ENCODE results near the gene GSS.
"Not testable (repeated sequence)": the region's sequence is repeated elsewhere in the genome, so short reads cannot be mapped to it uniquely, and the experiment has no call there.

The GSS gene

DNA sequence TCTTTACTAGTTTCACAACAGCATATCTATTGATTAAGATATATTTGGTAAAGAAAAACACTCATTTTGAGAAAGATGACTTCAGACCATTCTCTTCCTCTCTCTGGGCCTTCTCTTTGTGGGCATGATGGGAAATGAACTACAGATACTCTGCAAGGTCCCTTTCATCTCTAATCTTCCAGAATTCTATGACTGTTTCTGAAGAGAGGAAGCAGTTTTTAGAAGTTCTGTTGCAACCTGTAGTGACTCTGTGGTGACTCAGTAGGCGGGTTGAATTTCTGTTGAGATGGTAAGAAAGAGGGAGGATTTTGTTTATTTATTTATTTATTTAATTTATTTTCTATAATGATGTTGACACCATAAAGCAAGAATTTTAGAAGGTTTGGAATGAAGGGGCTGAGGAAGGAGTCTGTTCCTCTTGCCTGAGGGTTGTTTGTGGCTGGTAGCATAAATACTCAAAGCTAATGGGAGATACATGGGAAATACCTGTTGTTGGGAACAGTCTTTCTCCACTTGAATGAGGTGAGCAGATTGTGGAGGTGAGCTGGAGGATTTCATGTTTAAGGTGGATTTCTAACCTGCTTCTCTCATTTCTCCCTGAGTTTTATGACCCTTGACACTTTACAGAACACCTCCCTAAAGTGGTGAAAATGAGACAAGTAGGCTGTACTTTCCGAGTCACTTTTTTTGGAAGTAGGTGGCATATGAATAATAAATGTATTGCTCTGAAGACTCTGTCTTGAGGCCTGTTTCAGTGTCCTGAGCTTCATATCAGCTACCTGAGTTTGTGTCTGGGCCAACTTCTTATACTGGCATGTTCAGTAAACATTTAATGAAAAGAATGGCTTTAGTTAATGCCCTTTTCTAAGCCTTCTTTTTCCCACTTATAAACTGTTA lies 64.2 kb downstream of the GSS start:
- peak; percentile 72 for DNase-seq (ENCODE audit: low read depth)
- Histone ChIP-seq H3K9ac (ENCODE audit: low read length) (no peak overlapping the region), H3K9me3 (ENCODE audit: control insufficient read depth, low read length) (no peaks in the 10 kb centered on the region), H3K4me3 (ENCODE audit: low read length) (no peak overlapping the region), H3K36me3 (ENCODE audit: control insufficient read depth, insufficient read depth, low read length, severe bottlenecking) (peaks cover 62% of the 10 kb centered on the region), H3K27me3 (replicated peaks; ENCODE audit: control insufficient read depth, insufficient read depth, low read length) (no peaks in the 10 kb centered on the region), H3K4me1 (ENCODE audit: control insufficient read depth, insufficient read depth, low read length) (peaks cover 34% of the 10 kb centered on the region)

DNA sequence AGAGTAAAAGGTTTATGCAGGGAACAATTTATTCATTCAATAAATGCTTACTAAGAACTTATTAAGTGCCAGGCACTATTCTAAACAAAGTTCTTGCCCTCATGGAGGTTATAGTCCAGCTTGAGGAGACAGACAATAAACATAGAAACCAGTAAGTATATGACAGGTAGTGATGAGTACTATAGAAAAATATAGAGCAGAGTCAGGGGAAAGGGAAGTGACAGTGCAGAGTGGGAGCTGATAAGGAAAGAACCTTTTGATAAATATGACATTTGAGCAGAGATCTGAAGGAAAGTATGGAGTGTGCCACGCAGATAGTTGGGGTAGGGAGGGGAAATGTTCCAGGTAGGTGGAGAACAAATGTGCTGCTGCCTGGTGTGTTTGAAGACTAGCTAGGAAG lies 67.1 kb downstream of the GSS start:
- no peak for DNase-seq (ENCODE audit: low read depth)
- peaks cover 64% of the 10 kb centered on the region for H3K36me3 ChIP-seq (ENCODE audit: control insufficient read depth, insufficient read depth, low read length, severe bottlenecking)
- no peak overlapping the region for H3K9ac ChIP-seq (ENCODE audit: low read length)

DNA sequence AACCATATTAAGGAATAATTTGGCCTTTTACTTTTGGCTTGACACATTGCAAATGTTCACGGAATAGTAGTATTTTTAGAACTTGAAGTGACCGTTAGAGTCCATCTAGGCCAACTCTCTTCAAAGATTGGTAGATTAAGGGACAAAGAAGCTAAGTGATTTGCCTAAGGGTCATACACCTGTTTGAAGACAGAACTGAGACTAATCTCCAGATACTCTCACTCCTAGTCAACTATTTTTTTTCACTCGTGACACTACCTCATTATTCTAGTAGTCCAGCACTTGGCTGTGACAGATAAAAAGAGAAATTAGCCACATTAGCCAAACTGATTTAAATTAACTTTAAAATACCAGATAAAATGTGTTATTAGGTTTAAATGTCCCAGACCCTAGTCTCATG lies 68.6 kb downstream of the GSS start:
- H3K27me3 ChIP-seq (replicated peaks; ENCODE audit: control insufficient read depth, insufficient read depth, low read length) = no peaks in the 10 kb centered on the region
- H3K4me3 ChIP-seq (ENCODE audit: low read length) = no peak overlapping the region
- H3K9me3 ChIP-seq (ENCODE audit: control insufficient read depth, low read length) = no peaks in the 10 kb centered on the region
- H3K9ac ChIP-seq (ENCODE audit: low read length) = no peak overlapping the region
- H3K36me3 ChIP-seq (ENCODE audit: control insufficient read depth, insufficient read depth, low read length, severe bottlenecking) = peaks cover 66% of the 10 kb centered on the region
- no peak for DNase-seq (ENCODE audit: low read depth)
- peaks cover 23% of the 10 kb centered on the region for H3K4me1 ChIP-seq (ENCODE audit: control insufficient read depth, insufficient read depth, low read length)

More for the DNA sequence above, 67.1 kb downstream of the GSS start:
- Histone ChIP-seq H3K27me3 (replicated peaks; ENCODE audit: control insufficient read depth, insufficient read depth, low read length) (no peaks in the 10 kb centered on the region), H3K4me1 (ENCODE audit: control insufficient read depth, insufficient read depth, low read length) (peaks cover 15% of the 10 kb centered on the region), H3K4me3 (ENCODE audit: low read length) (no peak overlapping the region), H3K9me3 (ENCODE audit: control insufficient read depth, low read length) (no peaks in the 10 kb centered on the region)

DNA sequence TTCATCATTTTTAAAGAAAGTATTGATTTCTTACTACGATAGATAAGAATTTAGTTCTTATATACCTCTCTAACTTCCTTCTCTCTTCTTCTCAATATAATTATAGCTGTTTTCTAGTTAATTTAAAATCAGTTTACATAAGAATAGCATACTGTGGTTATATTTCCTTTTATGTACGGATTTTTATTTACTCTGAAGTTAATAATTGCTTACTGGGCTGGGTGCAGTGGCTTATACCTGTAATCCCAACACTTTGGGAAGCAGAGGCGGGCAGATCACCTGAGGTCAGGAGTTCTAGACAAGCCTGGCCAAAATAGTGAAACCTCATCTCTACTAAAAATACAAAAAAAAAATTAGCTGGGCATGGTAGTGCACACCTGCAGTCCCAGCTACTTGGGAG lies 69.5 kb downstream of the GSS start:
- no peak for DNase-seq (ENCODE audit: low read depth)
- Histone ChIP-seq H3K36me3 (ENCODE audit: control insufficient read depth, insufficient read depth, low read length, severe bottlenecking) (peaks cover 74% of the 10 kb centered on the region), H3K9ac (ENCODE audit: low read length) (no peak overlapping the region), H3K4me3 (ENCODE audit: low read length) (no peak overlapping the region), H3K4me1 (ENCODE audit: control insufficient read depth, insufficient read depth, low read length) (peaks cover 18% of the 10 kb centered on the region), H3K27me3 (replicated peaks; ENCODE audit: control insufficient read depth, insufficient read depth, low read length) (no peaks in the 10 kb centered on the region), H3K9me3 (ENCODE audit: control insufficient read depth, low read length) (no peaks in the 10 kb centered on the region)

DNA sequence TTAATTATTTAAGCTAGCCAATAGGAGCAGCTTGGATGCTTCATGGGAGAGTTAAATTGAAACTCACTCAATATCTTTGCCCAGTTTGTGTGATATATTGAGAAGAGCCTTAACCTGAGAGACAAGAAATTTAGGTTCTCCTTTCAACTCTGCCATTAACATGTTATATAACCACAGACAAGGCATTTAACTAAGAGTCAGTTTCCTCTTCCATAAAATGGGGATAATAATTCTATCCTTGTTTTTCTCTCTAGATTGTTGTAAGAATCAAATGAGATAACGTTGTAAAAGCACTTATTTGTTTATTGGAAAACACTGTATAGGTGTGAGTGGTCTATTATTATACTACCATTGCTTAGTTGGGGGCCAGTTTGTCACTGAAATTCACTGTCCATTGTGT lies 71.3 kb downstream of the GSS start:
- DNase-seq (ENCODE audit: low read depth) = no peak
- Histone ChIP-seq H3K4me1 (ENCODE audit: control insufficient read depth, insufficient read depth, low read length) (peaks cover 20% of the 10 kb centered on the region), H3K36me3 (ENCODE audit: control insufficient read depth, insufficient read depth, low read length, severe bottlenecking) (peaks cover 69% of the 10 kb centered on the region), H3K9me3 (ENCODE audit: control insufficient read depth, low read length) (no peaks in the 10 kb centered on the region), H3K9ac (ENCODE audit: low read length) (no peak overlapping the region), H3K4me3 (ENCODE audit: low read length) (no peak overlapping the region), H3K27me3 (replicated peaks; ENCODE audit: control insufficient read depth, insufficient read depth, low read length) (no peaks in the 10 kb centered on the region)

DNA sequence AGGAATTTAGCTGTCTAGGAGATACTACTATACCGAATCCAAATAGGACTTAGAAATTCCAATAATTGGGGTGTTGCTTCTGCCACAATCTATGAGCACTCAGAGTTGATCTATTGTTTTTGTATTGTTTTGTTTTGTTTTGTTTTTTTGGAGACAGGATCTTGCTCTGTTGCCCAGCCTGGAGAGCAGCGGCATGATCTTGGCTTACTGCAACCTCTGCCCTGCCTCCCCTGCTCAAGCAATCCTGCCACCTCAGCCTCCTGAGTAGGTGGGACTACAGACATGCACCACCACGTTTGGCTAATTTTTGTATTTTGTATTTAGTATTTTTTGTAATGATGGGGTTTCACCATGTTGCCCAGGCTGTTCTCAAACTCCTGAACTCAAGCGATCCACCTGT lies 71.8 kb downstream of the GSS start:
- no peaks in the 10 kb centered on the region for H3K9me3 ChIP-seq (ENCODE audit: control insufficient read depth, low read length)

DNA sequence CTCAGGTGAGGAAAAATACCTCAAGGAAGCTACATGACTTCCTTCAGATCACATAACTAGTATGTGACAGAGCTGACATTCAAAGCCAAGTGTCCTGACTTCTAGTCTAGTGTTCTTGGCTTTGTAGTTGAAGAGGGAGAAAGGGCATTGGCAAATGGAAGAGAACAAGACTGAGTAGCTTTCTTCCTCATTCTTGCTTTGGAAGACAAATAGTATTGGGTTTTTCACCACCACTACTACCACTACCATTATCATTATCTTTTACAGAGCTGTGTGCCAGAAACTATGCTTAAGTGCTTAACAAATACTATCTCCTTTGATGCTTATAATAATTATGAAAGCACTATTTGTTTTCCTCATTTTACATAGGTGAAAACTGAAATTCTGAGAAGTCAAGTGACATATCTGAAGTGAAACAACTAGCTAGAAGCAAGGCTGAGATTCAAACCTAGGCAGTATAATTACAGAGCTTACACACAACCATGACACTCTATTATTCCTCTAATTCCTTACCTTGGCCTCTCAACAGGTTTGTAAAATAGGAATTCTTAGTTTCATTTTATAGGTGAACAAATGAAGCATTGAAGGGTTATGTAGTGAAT lies 72.4 kb downstream of the GSS start:
- no peak for DNase-seq (ENCODE audit: low read depth)
- H3K4me1 ChIP-seq (ENCODE audit: control insufficient read depth, insufficient read depth, low read length) = peaks cover 20% of the 10 kb centered on the region
- no peaks in the 10 kb centered on the region for H3K9me3 ChIP-seq (ENCODE audit: control insufficient read depth, low read length)
- H3K4me3 ChIP-seq (ENCODE audit: low read length) = peak overlapping the region; percentile 37
- peaks cover 62% of the 10 kb centered on the region for H3K36me3 ChIP-seq (ENCODE audit: control insufficient read depth, insufficient read depth, low read length, severe bottlenecking)
- no peak overlapping the region for H3K9ac ChIP-seq (ENCODE audit: low read length)
- no peaks in the 10 kb centered on the region for H3K27me3 ChIP-seq (replicated peaks; ENCODE audit: control insufficient read depth, insufficient read depth, low read length)

More for the DNA sequence above, 71.8 kb downstream of the GSS start:
- Histone ChIP-seq H3K4me3 (ENCODE audit: low read length) (peak overlapping the region; percentile 37), H3K4me1 (ENCODE audit: control insufficient read depth, insufficient read depth, low read length) (peaks cover 20% of the 10 kb centered on the region), H3K27me3 (replicated peaks; ENCODE audit: control insufficient read depth, insufficient read depth, low read length) (no peaks in the 10 kb centered on the region), H3K9ac (ENCODE audit: low read length) (no peak overlapping the region), H3K36me3 (ENCODE audit: control insufficient read depth, insufficient read depth, low read length, severe bottlenecking) (peaks cover 68% of the 10 kb centered on the region)
- no peak for DNase-seq (ENCODE audit: low read depth)

DNA sequence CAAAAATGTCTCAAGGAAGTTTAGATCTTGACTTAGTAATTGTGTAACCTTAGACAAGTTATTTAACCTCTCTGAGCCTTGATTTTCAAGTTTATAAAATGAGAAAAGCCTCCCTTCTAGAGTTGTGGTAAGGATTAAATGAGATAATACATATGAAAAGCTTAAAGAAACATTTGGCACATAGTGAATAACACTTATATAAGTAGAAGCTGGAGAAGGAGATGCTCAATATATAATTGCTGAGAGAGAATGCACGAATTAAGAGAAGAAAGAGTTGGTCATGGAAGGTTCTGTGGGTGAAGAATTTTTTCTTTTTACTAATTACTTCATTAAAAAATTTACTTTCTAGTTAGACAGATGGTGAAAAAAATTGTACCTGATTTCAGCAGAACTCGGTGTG lies 73.9 kb downstream of the GSS start:
- peaks cover 20% of the 10 kb centered on the region for H3K4me1 ChIP-seq (ENCODE audit: control insufficient read depth, insufficient read depth, low read length)
- no peaks in the 10 kb centered on the region for H3K9me3 ChIP-seq (ENCODE audit: control insufficient read depth, low read length)
- peak overlapping the region; percentile 71 for H3K4me3 ChIP-seq (ENCODE audit: low read length)
- H3K27me3 ChIP-seq (replicated peaks; ENCODE audit: control insufficient read depth, insufficient read depth, low read length) = no peaks in the 10 kb centered on the region
- peak overlapping the region; percentile 0 for H3K9ac ChIP-seq (ENCODE audit: low read length)
- no peak for DNase-seq (ENCODE audit: low read depth)
- peaks cover 50% of the 10 kb centered on the region for H3K36me3 ChIP-seq (ENCODE audit: control insufficient read depth, insufficient read depth, low read length, severe bottlenecking)

DNA sequence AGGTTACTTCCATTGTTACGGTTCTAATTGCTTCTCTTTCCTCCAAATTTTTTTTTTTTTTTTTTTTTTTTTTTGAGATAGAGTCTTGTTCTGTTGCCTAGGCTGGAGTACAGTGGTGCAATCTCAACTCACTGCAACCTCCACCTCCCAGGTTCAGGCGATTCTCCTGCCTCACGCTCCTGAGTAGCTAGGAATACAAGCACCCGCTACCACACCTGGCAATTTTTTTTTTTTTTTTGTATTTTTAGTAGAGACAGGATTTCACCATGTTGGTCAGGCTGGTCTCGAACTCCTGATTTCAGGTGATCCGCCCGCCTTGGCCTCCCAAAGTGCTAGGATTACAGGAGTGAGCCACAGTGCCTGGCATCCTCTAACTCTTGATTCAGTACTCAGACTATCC lies 74.6 kb downstream of the GSS start:
- peaks cover 44% of the 10 kb centered on the region for H3K36me3 ChIP-seq (ENCODE audit: control insufficient read depth, insufficient read depth, low read length, severe bottlenecking)
- not testable (repeated sequence) for H3K9ac ChIP-seq (ENCODE audit: low read length); H3K9me3 ChIP-seq (ENCODE audit: control insufficient read depth, low read length); DNase-seq (ENCODE audit: low read depth); H3K27me3 ChIP-seq (replicated peaks; ENCODE audit: control insufficient read depth, insufficient read depth, low read length)
- H3K4me3 ChIP-seq (ENCODE audit: low read length) = peak overlapping the region; percentile 71
- H3K4me1 ChIP-seq (ENCODE audit: control insufficient read depth, insufficient read depth, low read length) = peaks cover 20% of the 10 kb centered on the region

DNA sequence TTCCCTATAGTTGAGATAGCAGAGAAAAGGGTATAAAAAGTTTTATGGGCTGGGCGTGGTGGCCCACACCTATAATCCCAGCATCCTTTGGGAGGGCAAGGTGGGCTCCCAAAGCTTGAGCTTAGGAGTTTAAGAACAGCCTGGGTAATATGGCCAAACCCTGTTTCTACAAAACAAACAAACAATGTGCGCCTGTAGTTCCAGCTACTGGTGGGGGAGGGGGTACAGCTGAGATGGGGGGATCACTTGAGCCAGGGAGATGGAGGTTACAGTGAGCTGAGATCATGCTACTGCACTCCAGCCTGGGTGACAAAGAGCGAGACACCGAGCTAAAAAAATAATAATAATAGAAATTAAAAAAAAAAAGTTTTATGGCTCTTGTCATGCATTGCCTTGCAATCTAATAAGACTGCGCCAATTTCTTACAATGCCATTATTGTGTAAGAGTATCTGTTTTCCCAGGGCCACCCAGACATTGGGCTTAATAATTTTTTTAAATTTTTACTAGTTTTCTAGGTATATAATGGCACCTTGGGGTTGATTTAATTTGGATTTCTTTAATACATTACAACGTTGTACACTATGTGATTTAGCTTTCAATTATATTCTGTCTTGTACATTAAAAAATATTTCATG lies 75.3 kb downstream of the GSS start:
- H3K4me3 ChIP-seq (ENCODE audit: low read length) = peak overlapping the region; percentile 71
- H3K9ac ChIP-seq (ENCODE audit: low read length) = peak overlapping the region; percentile 53
- H3K4me1 ChIP-seq (ENCODE audit: control insufficient read depth, insufficient read depth, low read length) = peaks cover 25% of the 10 kb centered on the region
- H3K9me3 ChIP-seq (ENCODE audit: control insufficient read depth, low read length) = no peaks in the 10 kb centered on the region
- no peak for DNase-seq (ENCODE audit: low read depth)
- peaks cover 37% of the 10 kb centered on the region for H3K36me3 ChIP-seq (ENCODE audit: control insufficient read depth, insufficient read depth, low read length, severe bottlenecking)
- H3K27me3 ChIP-seq (replicated peaks; ENCODE audit: control insufficient read depth, insufficient read depth, low read length) = no peaks in the 10 kb centered on the region

All from adipocyte (in vitro differentiated cells).